Measurements from ENCODE around the gene RPS6KA2. TPM values are rescaled to one million over a fixed set of nuclear protein-coding genes. Genes with fewer than 3 reads are reported as not detected.
"Not testable (repeated sequence)": the region's sequence is repeated elsewhere in the genome, so short reads cannot be mapped to it uniquely, and the experiment has no call there.

RPS6KA2 gene
- total RNA-seq, 1 donor from 2014 or later = 33.2 TPM

DNA sequence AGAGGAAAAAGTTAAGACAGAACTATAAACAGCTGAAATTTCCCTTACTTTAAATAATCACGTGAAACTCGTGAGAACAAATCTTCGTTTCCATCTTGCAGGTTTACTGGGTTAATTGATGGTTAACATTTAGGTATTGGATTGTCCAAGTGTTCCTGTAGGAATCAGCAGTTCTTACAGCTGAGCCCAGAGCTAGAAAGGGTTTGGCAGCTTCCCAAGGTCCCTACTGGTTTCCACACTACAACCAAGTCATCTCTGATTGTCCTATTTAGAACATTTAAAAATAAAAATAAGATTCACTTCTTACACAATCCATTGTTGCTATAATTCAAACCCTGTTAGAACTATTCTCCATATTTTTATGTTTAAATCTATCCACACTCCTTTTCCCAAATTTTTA lies 260.1 kb downstream of the RPS6KA2 start:
- DNase-seq = no peak

DNA sequence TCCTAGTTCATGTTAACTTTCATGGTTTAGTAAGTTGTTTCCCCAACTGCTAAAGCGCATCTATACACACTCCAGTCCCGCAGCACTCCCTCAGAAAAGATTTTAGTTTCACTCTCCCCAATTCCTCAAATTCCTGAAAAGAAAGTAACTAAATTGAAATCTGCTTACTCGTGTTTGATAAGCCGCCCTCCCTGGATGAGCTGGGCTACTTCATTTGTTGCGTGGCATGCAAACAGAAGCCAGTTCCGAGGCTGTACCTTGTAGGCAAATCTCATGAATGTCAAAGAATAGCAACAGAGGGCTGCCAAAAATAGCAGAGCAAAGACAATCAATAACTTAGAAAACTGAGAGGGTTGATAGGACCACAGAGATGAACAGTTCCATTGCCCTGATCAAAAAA lies 261.2 kb downstream of the RPS6KA2 start:
- no peak for DNase-seq

DNA sequence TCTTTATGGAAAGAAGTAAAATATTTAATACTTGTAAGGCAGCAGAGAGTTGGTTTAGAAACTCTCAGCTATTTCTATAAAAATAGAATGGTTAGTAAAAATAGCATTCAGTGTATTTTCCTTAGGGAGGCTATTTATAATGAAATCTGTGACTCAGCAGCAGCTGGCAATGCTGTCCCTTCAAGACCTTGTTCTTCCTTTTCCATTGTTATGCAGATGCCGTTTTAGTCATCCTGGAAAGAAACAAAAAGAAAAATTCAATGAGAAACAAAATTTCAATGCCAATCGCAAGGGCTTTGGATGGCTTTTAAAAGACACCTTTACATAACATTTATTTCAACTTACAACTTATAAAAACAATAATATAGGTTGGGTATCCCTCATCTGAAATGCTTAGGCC lies 261.8 kb downstream of the RPS6KA2 start:
- peak; percentile 23 for DNase-seq

DNA sequence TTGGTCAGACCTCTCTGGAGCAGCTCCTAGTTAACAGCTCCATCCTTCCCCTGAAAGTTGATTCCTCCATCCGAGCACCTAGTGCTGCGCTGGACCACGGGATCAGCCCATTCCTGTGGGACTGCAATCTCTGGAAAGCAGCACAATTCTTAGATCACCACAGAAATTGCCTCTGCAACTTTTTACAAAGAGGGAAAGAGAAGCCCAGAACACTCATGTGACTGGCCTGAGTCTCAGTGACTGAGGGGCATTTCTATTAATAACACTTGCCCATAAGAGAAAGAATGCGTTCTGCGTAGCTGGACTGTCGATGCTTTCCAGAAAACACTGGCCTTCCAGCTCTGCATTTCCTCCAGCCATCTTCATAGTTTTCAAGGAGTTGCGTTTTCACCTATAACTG lies 262.6 kb downstream of the RPS6KA2 start:
- peak; percentile 28 for DNase-seq

DNA sequence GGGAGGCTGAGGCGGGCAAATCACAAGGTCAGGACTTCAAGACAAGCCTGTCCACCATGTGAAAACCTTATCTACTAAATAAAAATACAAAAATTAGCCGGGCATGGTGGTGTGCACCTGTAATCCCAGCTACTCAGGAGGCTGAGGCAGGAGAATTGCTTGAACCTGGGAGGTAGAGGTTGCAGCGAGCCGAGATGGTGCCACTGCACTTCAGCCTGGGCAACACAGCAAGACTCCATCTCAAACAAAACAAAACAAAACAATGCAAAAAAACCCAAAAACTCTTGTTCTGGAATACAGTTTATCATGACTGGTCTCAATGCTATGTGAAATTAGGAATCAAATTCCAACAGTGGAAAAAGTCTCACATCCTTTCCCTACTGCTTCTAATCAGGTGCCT lies 264.6 kb downstream of the RPS6KA2 start:
- not testable (repeated sequence) for DNase-seq

DNA sequence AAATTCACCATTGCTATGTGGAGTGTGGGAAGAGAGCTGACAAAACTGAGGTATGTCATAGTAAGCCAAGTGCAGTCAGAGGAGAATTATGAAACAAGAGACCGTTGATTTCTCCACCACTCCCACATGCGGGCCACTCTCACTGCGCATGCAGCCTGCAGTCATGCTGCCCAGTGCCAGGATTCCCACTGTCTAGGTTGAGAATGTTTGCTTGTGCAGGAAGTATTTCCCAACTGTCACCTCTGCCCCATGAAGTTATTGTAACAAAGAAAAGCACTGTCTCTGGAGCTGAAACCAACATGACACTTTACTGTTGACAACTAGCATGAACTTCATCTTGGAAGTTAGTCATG lies 266.0 kb downstream of the RPS6KA2 start:
- no peak for DNase-seq

DNA sequence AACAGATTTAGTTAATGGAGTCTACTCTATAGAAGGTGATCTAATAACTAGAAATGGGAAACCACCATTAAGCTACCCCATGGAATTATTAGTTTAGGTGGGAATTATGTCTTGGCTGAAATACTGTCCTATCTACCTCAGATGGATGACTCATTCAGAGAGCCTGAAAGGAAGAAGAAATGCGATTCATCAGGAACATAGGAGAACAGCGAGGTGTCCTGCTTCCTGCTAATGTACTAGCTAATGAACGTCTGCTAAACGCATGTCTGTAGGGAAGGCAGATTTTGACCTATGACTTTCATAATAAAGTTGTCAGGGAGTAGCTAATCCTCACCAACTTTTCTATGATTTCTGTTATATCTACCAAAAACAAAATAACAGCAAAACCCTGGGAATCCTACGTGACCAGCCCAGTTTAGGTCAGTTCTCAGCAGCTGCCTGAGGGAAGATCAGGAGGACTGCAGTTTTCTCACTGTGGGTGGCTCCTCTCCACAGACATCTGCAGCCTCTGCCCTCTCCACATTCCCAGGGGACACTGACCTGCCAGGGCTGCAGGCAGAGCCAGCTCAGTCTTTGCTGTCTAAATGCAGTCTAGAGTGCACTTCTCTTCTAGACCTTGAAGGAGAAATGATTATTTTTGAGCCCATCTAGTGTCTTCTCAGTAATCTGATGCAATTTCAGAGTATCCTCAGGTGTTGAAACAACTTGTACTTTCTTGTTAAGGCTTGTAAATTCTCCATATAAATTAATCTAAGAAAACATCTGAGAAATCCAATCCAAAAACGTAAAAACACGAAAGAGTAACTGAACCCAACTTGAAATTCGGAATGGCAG lies 266.6 kb downstream of the RPS6KA2 start:
- no peak for DNase-seq

Small RNA genes lying within 50 kb of the gene (small RNA-seq; reads per million reads assigned to genes)
- not detected for gene MIR1913 (ENCODE audit: low replicate concordance)

Other genes with a start within 250 kb of the RPS6KA2 start
- 109 TPM for gene MPC1, start 244.3 kb downstream of the RPS6KA2 start, total RNA-seq
- gene RAMACL, start 40.6 kb downstream of the RPS6KA2 start, total RNA-seq = 3.4 TPM

All from tongue (tissue), 3 donors.